K562 (cell line): ENCODE data around the gene RNF114. TPM values are rescaled to one million over a fixed set of nuclear protein-coding genes. Genes with fewer than 3 reads are reported as not detected.
A peak's percentile ranks its signal among the peaks of the same experiment; 100 is the strongest.

Source experiments
- BRF1 ChIP-seq: IDR thresholded peaks from 3 replicates; pipeline ENCODE4 v1.6.1; 2011; ENCODE audit warnings: borderline replicate concordance, mild to moderate bottlenecking; ENCODE audit not compliant: insufficient read length; ENCODE audit errors: extremely low read depth
- ETV6 ChIP-seq, 3 experiments: fragments of 150-350 bp in 1 of 3; sonication (generic) in 1 of 3; formaldehyde crosslinking in 1 of 3; IDR thresholded peaks; 2 replicates each; pipeline versions ENCODE4 v1.6.1 to v1.8.0; 2014 to 2022; ENCODE audit warnings: borderline replicate concordance in 2 of 3, low read depth in 2 of 3, antibody characterized with exemption in 1 of 3, low read length in 1 of 3, mild to moderate bottlenecking in 1 of 3, missing genetic modification reagents in 1 of 3
- FOSL1 ChIP-seq: fragments of 200-800 bp; sonication (Bioruptor generic); conservative IDR thresholded peaks from 2 replicates; pipeline ENCODE4 v1.6.1; 2016; ENCODE audit warnings: missing genetic modification characterization, missing compliant biosample characterization
- HDAC1 ChIP-seq, 2 experiments: fragments of 450-650 bp; IDR thresholded peaks; 2 replicates each; pipeline ENCODE4 v1.6.1; 2016 to 2017; ENCODE audit warnings: inconsistent platforms in 1 of 2, mild to moderate bottlenecking in 1 of 2, moderate library complexity in 1 of 2
- KDM1A ChIP-seq, 2 experiments: fragments of 450-650 bp; IDR thresholded peaks; 2 replicates each; pipeline ENCODE4 v1.6.1; 2016; ENCODE audit warnings: mild to moderate bottlenecking in 2 of 2
- SMARCA4 ChIP-seq: fragments of 450-650 bp; IDR thresholded peaks from 2 replicates; pipeline ENCODE4 v1.6.1; 2016
- TCF3 ChIP-seq: sonication (generic); formaldehyde crosslinking; IDR thresholded peaks from 2 replicates; pipeline ENCODE4 v1.4.0; 2020; ENCODE audit warnings: mild to moderate bottlenecking, missing genetic modification reagents
- ZBTB5 ChIP-seq: fragments of 450-650 bp; IDR thresholded peaks from 2 replicates; pipeline ENCODE4 v1.6.1; 2017; ENCODE audit warnings: antibody characterized with exemption
- ZEB2 ChIP-seq: fragments of 450-650 bp; IDR thresholded peaks from 2 replicates; pipeline ENCODE4 v1.6.1; 2016
- ZNF436 ChIP-seq: fragments of 250-450, 450-650 bp; sonication (Bioruptor Pico); formaldehyde crosslinking; IDR thresholded peaks from 2 replicates; pipeline ENCODE4 v1.7.0; 2020; ENCODE audit warnings: mild to moderate bottlenecking
- polyA plus RNA-seq, 8 experiments: library from polyadenylated mRNA; depleted of rRNA in 4 of 8; stranded (reverse) in 5 of 8; unstranded in 3 of 8; fragments of >200 nt; fragmentation: Nextera tagmentation in 2 of 8; fragmentation: Illumina TruSeq in 1 of 8; extraction: Ambion mirVana in 2 of 8; extraction: Trizol in 1 of 8; gene quantifications; 2 replicates each; pipeline versions ENCODE4 v1.2.1 to v1.2.3, GENCODE V29; 2011 to 2014; ENCODE audit warnings: inconsistent platforms in 1 of 8, missing spikeins in 1 of 8
- total RNA-seq, 7 experiments: library from RNA; depleted of rRNA in 6 of 7; stranded (reverse); fragments of >200 nt in 6 of 7; fragmentation: Illumina TruSeq in 2 of 7; extraction: Trizol in 2 of 7; gene quantifications; 2 replicates each; pipeline versions ENCODE4 v1.2.1 to v1.2.3, GENCODE V29; 2011 to 2021; ENCODE audit warnings: low replicate concordance in 1 of 7
- TF ChIP-seq, protein P1 (sequence below), 2 experiments: fragments of 450-650 bp in 1 of 2; sonication (generic) in 1 of 2; formaldehyde crosslinking in 1 of 2; IDR thresholded peaks in 1 of 2; conservative IDR thresholded peaks in 1 of 2; 2 replicates each; pipeline versions ENCODE4 v1.6.1 to v1.8.1; 2016 to 2023; ENCODE audit warnings: mild to moderate bottlenecking in 2 of 2, moderate library complexity in 2 of 2, inconsistent platforms in 1 of 2, missing genetic modification reagents in 1 of 2
- TF ChIP-seq, protein P2 (sequence below): sonication (generic); formaldehyde crosslinking; IDR thresholded peaks from 2 replicates; pipeline ENCODE4 v1.8.1; 2023; ENCODE audit warnings: mild to moderate bottlenecking, missing genetic modification reagents

RNF114 gene
- total and polyA plus RNA-seq, 9 of the 15 experiments (the other 6 are each of a cell fraction or from before 2014, with no cell fraction given), result 38.6 to 111 (median 62.6) TPM

GRCh38 chr20:49916146-49917002, 19.8 kb upstream of the RNF114 start (continued):
- TF ChIP-seq, protein P1, sequence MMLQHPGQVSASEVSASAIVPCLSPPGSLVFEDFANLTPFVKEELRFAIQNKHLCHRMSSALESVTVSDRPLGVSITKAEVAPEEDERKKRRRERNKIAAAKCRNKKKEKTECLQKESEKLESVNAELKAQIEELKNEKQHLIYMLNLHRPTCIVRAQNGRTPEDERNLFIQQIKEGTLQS (IDR thresholded peaks at IDR 0.05), result peak; percentile 82
- TF ChIP-seq, protein P1 (CRISPR knock-in tag; conservative IDR thresholded peaks at IDR 0.05), result no peak
- TF ChIP-seq FOSL1 (tag), result peak; percentile 35; the same call in 1 of the 2 replicates
- TF ChIP-seq, protein P2, sequence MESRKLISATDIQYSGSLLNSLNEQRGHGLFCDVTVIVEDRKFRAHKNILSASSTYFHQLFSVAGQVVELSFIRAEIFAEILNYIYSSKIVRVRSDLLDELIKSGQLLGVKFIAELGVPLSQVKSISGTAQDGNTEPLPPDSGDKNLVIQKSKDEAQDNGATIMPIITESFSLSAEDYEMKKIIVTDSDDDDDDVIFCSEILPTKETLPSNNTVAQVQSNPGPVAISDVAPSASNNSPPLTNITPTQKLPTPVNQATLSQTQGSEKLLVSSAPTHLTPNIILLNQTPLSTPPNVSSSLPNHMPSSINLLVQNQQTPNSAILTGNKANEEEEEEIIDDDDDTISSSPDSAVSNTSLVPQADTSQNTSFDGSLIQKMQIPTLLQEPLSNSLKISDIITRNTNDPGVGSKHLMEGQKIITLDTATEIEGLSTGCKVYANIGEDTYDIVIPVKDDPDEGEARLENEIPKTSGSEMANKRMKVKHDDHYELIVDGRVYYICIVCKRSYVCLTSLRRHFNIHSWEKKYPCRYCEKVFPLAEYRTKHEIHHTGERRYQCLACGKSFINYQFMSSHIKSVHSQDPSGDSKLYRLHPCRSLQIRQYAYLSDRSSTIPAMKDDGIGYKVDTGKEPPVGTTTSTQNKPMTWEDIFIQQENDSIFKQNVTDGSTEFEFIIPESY (CRISPR knock-in tag), result no peak
- TF ChIP-seq KDM1A (IDR thresholded peaks at IDR 0.05), result peak; percentile 45 to 51; a peak in 3 of 4 replicates
- TF ChIP-seq BRF1, result no peak
- peak; percentile 74 for TF ChIP-seq TCF3 (CRISPR knock-in tag)
- TF ChIP-seq ETV6 (IDR thresholded peaks at IDR 0.05; ENCODE audit: borderline replicate concordance in 1 of 2, low read depth in 2 of 2, low read length in 1 of 2), result no peak
- TF ChIP-seq ETV6 (CRISPR knock-in tag; IDR thresholded peaks at IDR 0.05; ENCODE audit: borderline replicate concordance), result no peak
- no peak for TF ChIP-seq ZNF436
- peak; percentile 47 for TF ChIP-seq ZEB2
- no peak; a peak in 1 of 4 replicates for TF ChIP-seq HDAC1 (IDR thresholded peaks at IDR 0.05)
- no peak for TF ChIP-seq ZBTB5
- peak; percentile 34 for TF ChIP-seq SMARCA4
